Esophagus (tissue), 2 donors: ENCODE results near the gene MGARP. TPM values are rescaled to one million over a fixed set of nuclear protein-coding genes. Genes with fewer than 3 reads are reported as not detected.

Source experiments
- H3K27ac ChIP-seq, 2 donors: one replicate each; pipeline ENCODE4 v1.5.1; 2013; ENCODE audit warnings: low read depth in 2 of 2, mild to moderate bottlenecking in 2 of 2, inconsistent platforms in 1 of 2, low read length in 1 of 2, moderate library complexity in 1 of 2
- H3K27me3 ChIP-seq, 2 donors: one replicate each; pipeline ENCODE4 v1.6.1; 2013; ENCODE audit warnings: low read length in 2 of 2, control low read depth in 1 of 2, mild to moderate bottlenecking in 1 of 2; ENCODE audit not compliant: insufficient read depth in 2 of 2, control insufficient read depth in 1 of 2
- H3K36me3 ChIP-seq, 2 donors: one replicate each; pipeline ENCODE4 v1.6.1; 2013; ENCODE audit warnings: low read length in 1 of 2; ENCODE audit not compliant: control insufficient read depth in 2 of 2, insufficient read depth in 2 of 2
- H3K4me1 ChIP-seq, 2 donors: one replicate each; pipeline ENCODE4 v1.6.1; 2013; ENCODE audit warnings: low read length in 1 of 2; ENCODE audit not compliant: control insufficient read depth in 2 of 2, insufficient read depth in 2 of 2
- H3K4me3 ChIP-seq, 2 donors: one replicate each; pipeline ENCODE4 v1.5.1; 2013; ENCODE audit warnings: low read length in 2 of 2, mild to moderate bottlenecking in 2 of 2, low read depth in 1 of 2, moderate library complexity in 1 of 2
- H3K9me3 ChIP-seq, 2 donors: one replicate each; pipeline ENCODE4 v1.6.1; 2013; ENCODE audit warnings: mild to moderate bottlenecking in 2 of 2, low read depth in 1 of 2, low read length in 1 of 2, moderate library complexity in 1 of 2; ENCODE audit not compliant: control insufficient read depth in 2 of 2, insufficient read depth in 1 of 2
- WGBS, 2 donors: extraction: QIAGEN DNeasy Blood & Tissue Kit; methylation state at CpG; one replicate each; pipeline ENCODE4 v1.1.7; 2013; 5-methylcytosine and 5-hydroxymethylcytosine counted together
- polyA plus RNA-seq, 2 donors: library from polyadenylated mRNA; stranded (reverse); fragments of 200-250 nt; gene quantifications; one replicate each; pipeline ENCODE4 v1.2.3, GENCODE V29; 2013
- donor health status: healthy with polysubstance abuse.
- donor health status: Bipolar disorder and iron deficiency.

MGARP gene
- polyA plus RNA-seq, 2 donors = 0.18 to 0.24 TPM

DNA sequence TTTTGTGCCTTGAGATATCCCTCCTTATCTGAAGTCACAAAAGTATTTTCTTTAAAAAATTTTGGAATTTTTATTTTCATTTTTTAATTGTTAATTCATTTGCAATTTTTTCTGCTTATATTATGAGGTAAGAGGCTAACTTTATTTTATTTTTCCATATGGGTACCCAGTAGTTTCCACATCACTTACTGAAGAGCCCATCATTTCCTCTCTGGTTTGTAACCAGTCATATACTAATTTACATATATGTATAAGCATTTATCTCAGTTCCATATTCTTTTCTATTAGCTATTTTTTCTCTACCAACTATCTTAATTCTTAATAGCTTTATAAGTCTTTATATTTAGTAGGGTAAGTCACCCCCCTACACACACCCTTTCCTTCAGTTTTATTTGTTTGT is 27.0 kb downstream of the MGARP start:
- H3K27ac ChIP-seq = no peak overlapping the region
- H3K4me1 ChIP-seq = no peaks in the 10 kb centered on the region
- no peak overlapping the region for H3K4me3 ChIP-seq
- H3K9me3 ChIP-seq = no peaks in the 10 kb centered on the region
- H3K36me3 ChIP-seq = no peaks in the 10 kb centered on the region
- H3K27me3 ChIP-seq = no peaks in the 10 kb centered on the region

DNA sequence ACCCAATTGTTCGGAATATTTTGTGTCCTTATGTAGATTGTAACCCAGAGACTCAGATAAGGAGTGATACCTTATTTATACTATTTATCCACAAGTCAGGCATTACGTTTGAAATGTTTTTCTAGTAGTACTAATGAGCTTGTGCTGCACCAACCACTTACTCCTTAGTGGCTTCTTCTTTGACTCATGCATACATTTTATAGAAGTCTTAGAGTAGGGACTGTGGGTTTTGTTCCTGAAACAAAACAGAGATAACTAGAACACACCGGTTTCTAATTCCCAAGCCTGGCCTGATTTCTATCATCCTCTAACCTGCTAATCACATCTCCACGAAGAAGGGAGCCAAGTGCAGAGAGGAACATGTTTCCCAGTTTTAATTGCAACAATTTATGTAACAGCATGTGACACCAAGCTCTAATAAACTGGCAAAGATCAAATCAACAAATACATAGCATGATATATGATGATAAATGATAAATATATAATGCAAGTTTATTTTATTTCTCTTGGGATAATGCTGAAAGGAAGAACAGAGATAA is 32.3 kb downstream of the MGARP start:
- 60 to 76% methylated on average over 4 of the region's 4 CpGs for WGBS, 2 donors
- H3K4me1 ChIP-seq = no peaks in the 10 kb centered on the region

DNA sequence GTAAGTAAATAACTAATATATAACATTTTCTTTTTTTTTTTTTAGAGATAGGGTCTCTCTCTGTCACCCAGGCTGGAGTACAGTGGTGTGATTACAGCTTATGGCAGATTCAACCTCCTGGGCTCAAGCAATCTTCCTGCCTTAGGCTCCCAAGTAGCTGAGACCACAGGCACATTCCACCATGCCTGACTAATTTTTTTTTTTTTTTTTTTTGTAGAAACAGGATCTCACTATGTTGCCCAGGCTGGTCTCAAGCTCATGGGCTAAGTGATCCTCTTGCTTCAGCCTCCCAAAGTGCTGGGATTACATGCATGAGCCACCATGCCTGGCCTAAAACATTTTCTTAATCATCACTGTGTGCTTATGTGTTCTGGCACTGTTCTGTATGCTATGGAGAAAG is 32.8 kb downstream of the MGARP start:
- Histone ChIP-seq H3K27me3 (no peaks in the 10 kb centered on the region), H3K9me3 (no peaks in the 10 kb centered on the region), H3K36me3 (no peaks in the 10 kb centered on the region), H3K4me3 (no peak overlapping the region), H3K27ac (no peak overlapping the region), H3K4me1 (no peaks in the 10 kb centered on the region)

More for the DNA sequence above, 32.3 kb downstream of the MGARP start:
- H3K4me3 ChIP-seq = no peak overlapping the region
- no peaks in the 10 kb centered on the region for H3K36me3 ChIP-seq
- H3K27me3 ChIP-seq = no peaks in the 10 kb centered on the region
- H3K9me3 ChIP-seq = no peaks in the 10 kb centered on the region
- H3K27ac ChIP-seq = no peak overlapping the region

DNA sequence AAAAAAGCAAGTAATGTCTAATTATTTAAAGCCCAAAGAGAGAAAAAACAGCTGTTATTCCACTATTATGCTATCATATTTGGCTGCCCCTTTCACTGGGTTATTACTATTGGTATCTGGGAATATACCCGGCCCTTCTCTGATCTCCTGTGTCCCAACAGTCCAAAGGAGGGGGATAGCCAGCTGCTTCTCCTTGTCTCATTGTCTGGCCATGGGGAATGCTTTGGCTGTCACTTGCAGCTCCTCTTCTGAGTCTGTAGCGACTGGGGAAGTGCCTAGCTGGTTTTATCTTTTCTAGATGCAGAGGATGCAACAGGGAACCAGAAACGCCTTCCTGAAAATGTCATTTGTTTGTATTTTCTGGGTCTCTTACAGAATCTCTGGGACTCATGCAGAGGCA is 33.9 kb downstream of the MGARP start:
- H3K4me1 ChIP-seq = no peaks in the 10 kb centered on the region
- no peaks in the 10 kb centered on the region for H3K27me3 ChIP-seq
- no peaks in the 10 kb centered on the region for H3K36me3 ChIP-seq
- WGBS, 2 donors = 74 to 75% methylated on average over 3 of the region's 3 CpGs
- H3K27ac ChIP-seq = no peak overlapping the region
- H3K4me3 ChIP-seq = no peak overlapping the region
- no peaks in the 10 kb centered on the region for H3K9me3 ChIP-seq

DNA sequence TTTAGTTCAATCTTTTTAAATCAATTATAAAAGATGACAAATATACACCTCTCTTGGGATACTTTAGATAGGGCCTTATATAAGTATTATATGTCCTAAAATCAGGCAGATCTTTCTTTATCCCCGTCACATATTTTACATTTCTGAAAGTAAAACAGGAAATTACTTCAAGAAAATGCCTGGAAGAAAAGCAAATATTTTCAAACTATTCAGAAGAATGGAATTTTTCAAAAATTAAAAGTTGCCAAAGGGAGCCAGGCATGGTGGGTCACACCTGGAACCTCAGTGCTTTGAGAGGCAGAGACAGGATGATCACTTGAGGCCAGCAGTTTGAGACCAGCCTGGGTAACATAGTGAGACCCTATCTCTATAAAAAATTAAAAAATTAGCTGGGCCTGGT is 34.4 kb downstream of the MGARP start:
- 83 to 95% methylated on average over 1 of the region's 1 CpG for WGBS, 2 donors
- H3K27me3 ChIP-seq = no peaks in the 10 kb centered on the region
- H3K36me3 ChIP-seq = no peaks in the 10 kb centered on the region
- no peaks in the 10 kb centered on the region for H3K4me1 ChIP-seq
- no peak overlapping the region for H3K4me3 ChIP-seq
- H3K27ac ChIP-seq = no peak overlapping the region
- H3K9me3 ChIP-seq = no peaks in the 10 kb centered on the region

DNA sequence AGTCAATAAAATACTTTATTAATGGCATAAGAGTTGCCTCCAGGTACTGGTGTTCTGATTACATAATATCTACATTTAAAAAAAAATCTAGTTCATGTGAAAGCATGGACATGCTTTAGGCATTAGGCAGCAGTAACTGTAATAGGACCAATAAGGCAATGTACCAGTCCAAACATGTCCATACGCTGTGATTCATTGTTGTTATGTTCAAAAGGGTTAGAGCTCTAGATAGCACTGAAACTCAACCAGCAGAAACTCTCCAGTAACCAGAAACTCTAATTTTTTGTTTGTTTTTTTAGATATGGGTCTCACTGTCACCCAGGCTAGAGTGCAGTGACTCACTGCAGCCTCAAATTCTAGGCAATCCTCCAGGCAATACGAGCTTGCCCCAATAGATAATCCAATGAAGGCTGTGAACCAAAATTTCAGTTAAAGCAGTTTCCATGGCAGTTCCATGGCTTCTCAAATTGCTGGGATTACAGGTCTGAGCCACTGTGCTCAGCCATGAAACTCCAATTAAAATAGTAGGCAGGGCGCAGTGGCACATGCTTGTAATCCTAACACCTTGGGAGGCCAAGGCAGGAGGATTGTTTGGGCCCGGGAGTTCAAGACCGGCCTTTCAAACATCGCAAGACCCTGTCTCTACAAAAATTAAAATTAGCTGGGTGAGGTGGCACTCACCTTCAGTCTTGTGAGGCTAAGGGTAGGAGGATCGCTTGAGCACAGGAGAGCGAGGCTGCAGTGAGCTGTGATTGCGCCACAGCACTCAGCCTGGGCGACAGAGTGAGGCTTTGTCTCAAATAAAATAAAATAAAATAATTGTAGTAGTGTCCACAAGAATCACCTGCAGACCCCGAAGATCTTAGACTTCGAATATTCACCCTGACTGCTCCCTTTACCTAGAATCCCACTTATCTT is 36.3 kb downstream of the MGARP start:
- no peak overlapping the region for H3K4me3 ChIP-seq
- no peaks in the 10 kb centered on the region for H3K4me1 ChIP-seq
- H3K27me3 ChIP-seq = no peaks in the 10 kb centered on the region
- peak overlapping the region; percentile 52 to 82 for H3K27ac ChIP-seq
- H3K36me3 ChIP-seq = no peaks in the 10 kb centered on the region
- WGBS, 2 donors = 80% methylated on average over 12 of the region's 12 CpGs
- no peaks in the 10 kb centered on the region for H3K9me3 ChIP-seq

DNA sequence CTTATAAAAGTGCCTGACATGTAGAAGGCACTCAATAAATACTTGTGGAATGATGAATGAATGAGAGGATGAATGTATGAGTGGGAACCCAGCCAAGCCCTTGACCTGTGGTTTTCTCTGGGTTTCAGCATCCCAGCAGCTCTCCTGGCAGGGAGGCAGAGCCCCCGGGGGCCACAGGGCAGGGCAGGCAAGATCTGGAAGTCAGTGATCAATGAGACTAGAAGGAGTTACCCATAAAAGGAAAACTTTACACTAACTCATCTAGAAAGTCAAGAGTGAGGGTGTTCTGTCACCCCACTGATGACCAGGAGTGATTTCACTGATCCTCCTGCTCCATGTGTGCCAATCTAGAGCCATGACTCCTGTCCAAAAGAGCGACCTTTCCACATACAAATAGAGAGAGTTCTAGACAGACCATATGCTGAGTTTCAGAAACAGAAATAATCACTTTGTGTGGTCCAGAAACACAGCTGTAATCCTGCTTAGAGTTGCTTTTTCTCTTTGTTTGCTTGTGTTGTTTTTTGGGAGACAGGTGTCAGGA is 37.4 kb downstream of the MGARP start:
- WGBS, 2 donors = 67 to 77% methylated on average over 2 of the region's 2 CpGs
- Histone ChIP-seq H3K4me3 (no peak overlapping the region), H3K27me3 (no peaks in the 10 kb centered on the region), H3K27ac (no peak overlapping the region), H3K36me3 (no peaks in the 10 kb centered on the region), H3K9me3 (no peaks in the 10 kb centered on the region), H3K4me1 (no peaks in the 10 kb centered on the region)

DNA sequence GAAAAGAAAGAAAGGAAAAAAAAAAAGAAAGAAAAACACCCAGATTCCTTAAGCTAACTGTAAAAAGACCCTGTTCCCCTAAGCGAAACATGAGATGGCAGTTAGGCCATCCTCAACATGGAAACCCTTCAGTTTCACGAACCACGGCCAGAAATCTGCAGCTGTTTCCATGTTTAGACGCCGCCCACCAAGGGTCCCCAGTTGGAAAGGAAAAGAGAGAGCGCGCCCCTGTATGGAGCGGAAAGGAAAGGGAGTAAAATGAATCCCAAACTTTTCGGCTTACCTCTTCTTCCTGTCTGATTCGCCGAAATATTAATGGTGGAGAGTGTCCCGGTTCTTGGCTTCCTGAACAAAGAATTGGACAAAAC is 38.3 kb downstream of the MGARP start:
- H3K4me3 ChIP-seq = no peak overlapping the region
- H3K36me3 ChIP-seq = no peaks in the 10 kb centered on the region
- no peaks in the 10 kb centered on the region for H3K9me3 ChIP-seq
- no peaks in the 10 kb centered on the region for H3K4me1 ChIP-seq
- H3K27me3 ChIP-seq = no peaks in the 10 kb centered on the region
- WGBS, 2 donors = 95 to 96% methylated on average over 12 of the region's 12 CpGs
- H3K27ac ChIP-seq = no peak overlapping the region

DNA sequence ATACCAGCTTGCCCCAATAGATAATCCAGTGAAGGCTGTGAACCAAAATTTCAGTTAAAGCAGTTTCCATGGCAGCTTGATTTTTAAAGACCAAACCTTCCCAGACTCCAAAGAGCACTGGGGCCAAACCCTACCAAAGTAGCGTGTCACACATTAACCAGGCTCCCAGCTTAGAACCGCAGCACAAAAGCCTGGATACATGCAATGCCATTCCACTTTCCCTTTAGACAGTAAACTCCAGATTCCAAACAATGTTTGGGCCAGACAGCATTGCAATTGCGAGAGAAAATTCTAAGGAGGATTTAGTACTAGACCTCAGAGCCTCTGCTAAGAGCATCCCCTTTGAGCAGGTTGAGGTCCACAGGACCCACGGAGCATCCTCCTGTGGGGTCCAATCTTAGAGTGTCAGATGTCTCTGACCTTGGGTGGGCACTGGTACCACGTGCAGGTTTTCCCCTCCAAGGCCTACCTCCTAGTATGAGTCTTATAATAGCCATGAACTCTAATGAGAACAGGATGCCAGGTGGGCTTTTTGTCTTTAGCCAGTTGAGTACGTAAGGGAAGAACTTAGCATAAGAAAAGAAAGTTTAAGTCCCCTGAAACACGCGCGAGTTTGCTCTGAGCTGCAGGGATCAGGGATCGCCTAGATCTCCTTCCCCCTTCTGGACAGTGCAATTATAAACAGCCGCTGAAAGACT is 38.8 kb downstream of the MGARP start:
- Histone ChIP-seq H3K27ac (no peak overlapping the region), H3K36me3 (no peaks in the 10 kb centered on the region), H3K4me1 (no peaks in the 10 kb centered on the region), H3K4me3 (no peak overlapping the region), H3K9me3 (no peaks in the 10 kb centered on the region), H3K27me3 (no peaks in the 10 kb centered on the region)
- 89 to 92% methylated on average over 11 of the region's 11 CpGs for WGBS, 2 donors
